AG04449 (cell line): ENCODE measurements around the gene QKI.

Experiments
- CTCF ChIA-PET: fragments of 350-600 bp; formaldehyde crosslinking; extraction: SDS; loops from one replicate; lab custom pipeline; 2021; ENCODE audit warnings: antibody characterized with exemption; lab: Yijun Ruan, JAX
- POLR2A ChIA-PET: fragments of 400-600, 350-600 bp; formaldehyde crosslinking; extraction: SDS; loops from one replicate; lab custom pipeline; 2020; ENCODE audit warnings: antibody characterized with exemption, inconsistent platforms; lab: Yijun Ruan, JAX
- DNase-seq: peaks from one replicate; pipeline ENCODE4 v3.0.0-alpha.2; 2010; ENCODE audit warnings: low read depth, low spot score
- H3K4me3 ChIP-seq: 2 replicates; pipeline ENCODE4 v1.5.1; 2011; ENCODE audit warnings: low read depth, mild to moderate bottlenecking, control low read depth, low read length
- CTCF ChIP-seq: IDR thresholded peaks from one replicate; pipeline ENCODE4 v1.5.1; 2011; ENCODE audit warnings: mild to moderate bottlenecking, moderate library complexity, low read length, control low read depth, inconsistent platforms; ENCODE audit not compliant: insufficient read depth; ENCODE audit errors: missing control alignments

Gene QKI

GRCh38 chr6:163513003-163513402 is 98.5 kb downstream of the QKI start:
- H3K4me3 ChIP-seq = no peak overlapping the region
- no peak for TF ChIP-seq CTCF
- ChIA-PET CTCF (no interaction called here), POLR2A (no interaction called here)
- DNase-seq = no peak

- ChIA-PET CTCF (no interaction called here), POLR2A (no interaction called here)
- H3K4me3 ChIP-seq = no peak overlapping the region
- DNase-seq = no peak
- TF ChIP-seq CTCF = no peak
Observed at GRCh38 chr6:163513570-163514166, 99.2 kb downstream of the QKI start.

- no peak overlapping the region for H3K4me3 ChIP-seq
- ChIA-PET POLR2A (no interaction called here), CTCF (interaction anchor here (1.7 kb wide), 1 partner anchor 15 kb away, joined by 4 read pairs; no protein-coding TSS in a partner anchor)
- TF ChIP-seq CTCF = no peak
- no peak for DNase-seq
Observed at GRCh38 chr6:163516908-163517307, 102.4 kb downstream of the QKI start.

- H3K4me3 ChIP-seq = no peak overlapping the region
- CTCF ChIA-PET = interaction anchor here (0.5 kb wide), 1 partner anchor 83 kb away, joined by 3 read pairs; no protein-coding TSS in a partner anchor
- POLR2A ChIA-PET = no interaction called here
- DNase-seq = no peak
- TF ChIP-seq CTCF = no peak
Observed at GRCh38 chr6:163520956-163521355, 106.4 kb downstream of the QKI start.

GRCh38 chr6:163522033-163522432 is 107.5 kb downstream of the QKI start:
- ChIA-PET POLR2A (no interaction called here), CTCF (no interaction called here)
- no peak overlapping the region for H3K4me3 ChIP-seq
- DNase-seq = no peak
- TF ChIP-seq CTCF = no peak

GRCh38 chr6:163525926-163526325 is 111.4 kb downstream of the QKI start:
- no peak overlapping the region for H3K4me3 ChIP-seq
- ChIA-PET POLR2A (no interaction called here), CTCF (no interaction called here)
- no peak for DNase-seq
- no peak for TF ChIP-seq CTCF
